SK-N-SH (cell line): ENCODE results near the gene FUNDC1. TPM values are rescaled to one million over a fixed set of nuclear protein-coding genes. Genes with fewer than 3 reads are reported as not detected.

Experiments used
- CTCF ChIA-PET: fragments of 300-600, 350-600 bp; formaldehyde crosslinking; extraction: SDS; loops from one replicate; lab custom pipeline; 2021; lab: Yijun Ruan, JAX
- POLR2A ChIA-PET: fragments of 350-600 bp; sonication (Branson Sonifier 250); formaldehyde crosslinking; extraction: SDS; loops from one replicate; lab custom pipeline; 2020; ENCODE audit warnings: antibody characterized with exemption, inconsistent platforms; lab: Yijun Ruan, JAX
- DNase-seq: peaks from one replicate; pipeline ENCODE4 v3.0.0; 2012
- H2AFZ ChIP-seq: fragments of 200-600 bp; sonication (generic); 2 replicates; pipeline ENCODE4 v1.8.1; 2016; ENCODE audit warnings: antibody characterized with exemption, mild to moderate bottlenecking, low read depth
- H3F3A ChIP-seq: fragments of 200-600 bp; sonication (generic); replicated peaks from 2 replicates; pipeline ENCODE3; 2016; ENCODE audit warnings: antibody characterized with exemption, mild to moderate bottlenecking; ENCODE audit not compliant: insufficient read depth
- H3K27ac ChIP-seq, 2 experiments: fragments of 200-500 bp in 1 of 2; fragments of 200-600 bp in 1 of 2; sonication (Bioruptor generic) in 1 of 2; sonication (generic), shearing (Covaris generic) in 1 of 2; 2 replicates each; pipeline versions ENCODE4 v1.5.1 to v1.6.1; 2014 to 2016; ENCODE audit warnings: low read depth in 2 of 2, inconsistent platforms in 1 of 2, low read length in 1 of 2, mild to moderate bottlenecking in 1 of 2, mixed read lengths in 1 of 2
- H3K27me3 ChIP-seq: fragments of 200-600 bp; sonication (generic), shearing (Covaris generic); 2 replicates; pipeline ENCODE4 v1.6.1; 2016; ENCODE audit warnings: mixed run types; ENCODE audit not compliant: insufficient read depth
- H3K36me3 ChIP-seq, 2 experiments: fragments of 200-500 bp in 1 of 2; fragments of 200-600 bp in 1 of 2; sonication (Bioruptor generic) in 1 of 2; sonication (generic) in 1 of 2; replicated peaks in 1 of 2; 2 replicates each; pipeline versions ENCODE3 to v1.5.1; 2014 to 2016; ENCODE audit warnings: low read length in 1 of 2, mild to moderate bottlenecking in 1 of 2; ENCODE audit not compliant: insufficient read depth in 2 of 2, control insufficient read depth in 1 of 2
- H3K4me1 ChIP-seq, 2 experiments: fragments of 200-500 bp in 1 of 2; fragments of 200-600 bp in 1 of 2; sonication (Bioruptor generic) in 1 of 2; sonication (generic), shearing (Covaris generic) in 1 of 2; 2 replicates each; pipeline versions ENCODE4 v1.5.1 to v1.6.1; 2014 to 2016; ENCODE audit warnings: low read depth in 1 of 2, low read length in 1 of 2, mixed run types in 1 of 2; ENCODE audit not compliant: insufficient read depth in 2 of 2, control insufficient read depth in 1 of 2
- H3K4me2 ChIP-seq: fragments of 200-600 bp; sonication (generic), shearing (Covaris generic); 2 replicates; pipeline ENCODE4 v1.6.1; 2017; ENCODE audit warnings: mixed run types
- H3K4me3 ChIP-seq, 2 experiments: fragments of 200-500 bp in 1 of 2; fragments of 200-600 bp in 1 of 2; sonication (Bioruptor generic) in 1 of 2; sonication (generic), shearing (Covaris generic) in 1 of 2; 2 replicates each; pipeline versions ENCODE4 v1.5.1 to v1.8.1; 2014 to 2016; ENCODE audit warnings: low read depth in 2 of 2, inconsistent platforms in 1 of 2, low read length in 1 of 2, mild to moderate bottlenecking in 1 of 2, mixed read lengths in 1 of 2, moderate library complexity in 1 of 2
- H3K79me2 ChIP-seq: fragments of 200-600 bp; sonication (generic); 2 replicates; pipeline ENCODE4 v1.8.1; 2017; ENCODE audit warnings: mild to moderate bottlenecking; ENCODE audit not compliant: insufficient read depth
- H3K9ac ChIP-seq: fragments of 200-600 bp; sonication (generic); 2 replicates; pipeline ENCODE4 v1.6.1; 2017; ENCODE audit warnings: mixed run types
- H3K9me2 ChIP-seq: fragments of 200-600 bp; sonication (generic); 2 replicates; pipeline ENCODE4 v1.6.1; 2017; ENCODE audit warnings: mixed run types
- H3K9me3 ChIP-seq: fragments of 200-600 bp; sonication (generic); 2 replicates; pipeline ENCODE4 v1.6.1; 2017; ENCODE audit warnings: mixed run types, mild to moderate bottlenecking, moderate library complexity
- H4K20me1 ChIP-seq: fragments of 200-600 bp; sonication (generic); 2 replicates; pipeline ENCODE4 v1.6.1; 2017; ENCODE audit warnings: mild to moderate bottlenecking, mixed run types; ENCODE audit not compliant: insufficient read depth
- CTCF ChIP-seq: fragments of 200-600 bp; sonication (generic); IDR thresholded peaks from 2 replicates; pipeline ENCODE4 v1.6.1; 2017; ENCODE audit warnings: antibody characterized with exemption, mild to moderate bottlenecking, moderate library complexity
- FOXJ3 ChIP-seq: sonication (generic); formaldehyde crosslinking; IDR thresholded peaks from 2 replicates; pipeline ENCODE4 v1.5.1; 2020; ENCODE audit warnings: mild to moderate bottlenecking, missing genetic modification reagents
- GATA2 ChIP-seq: sonication (generic); formaldehyde crosslinking; IDR thresholded peaks from 2 replicates; pipeline ENCODE4 v1.5.0; 2020; ENCODE audit warnings: mild to moderate bottlenecking, missing genetic modification reagents
- MXI1 ChIP-seq: IDR thresholded peaks from 2 replicates; pipeline ENCODE4 v1.6.1; 2012; ENCODE audit warnings: mild to moderate bottlenecking, low read depth, low read length, improper control_type of control experiment
- RAD21 ChIP-seq: IDR thresholded peaks from 2 replicates; pipeline ENCODE4 v1.6.1; 2012; ENCODE audit warnings: mild to moderate bottlenecking, low read length
- RCOR1 ChIP-seq: fragments of 150-350 bp; IDR thresholded peaks from 2 replicates; pipeline ENCODE4 v1.6.1; 2017; ENCODE audit warnings: antibody characterized with exemption, low read length
- REST ChIP-seq: IDR thresholded peaks from 2 replicates; pipeline ENCODE4 v1.6.1; 2012; ENCODE audit warnings: mild to moderate bottlenecking, low read depth, low read length, moderate library complexity
- RXRA ChIP-seq: IDR thresholded peaks from 2 replicates; pipeline ENCODE4 v1.4.0; 2012; ENCODE audit warnings: low read depth, mild to moderate bottlenecking, borderline replicate concordance
- SIN3A ChIP-seq: IDR thresholded peaks from 2 replicates; pipeline ENCODE4 v1.6.1; 2012; ENCODE audit warnings: low read depth, mild to moderate bottlenecking, low read length, moderate library complexity, borderline replicate concordance
- TCF12 ChIP-seq: IDR thresholded peaks from 2 replicates; pipeline ENCODE4 v1.4.0; 2012
- TEAD4 ChIP-seq: IDR thresholded peaks from 2 replicates; pipeline ENCODE4 v1.4.0; 2012; ENCODE audit warnings: mild to moderate bottlenecking, borderline replicate concordance; ENCODE audit not compliant: insufficient read depth
- USF2 ChIP-seq: fragments of 150-350 bp; IDR thresholded peaks from 2 replicates; pipeline ENCODE4 v1.6.1; 2017; ENCODE audit warnings: antibody characterized with exemption, low read length, low read depth, borderline replicate concordance
- YY1 ChIP-seq: IDR thresholded peaks from 2 replicates; pipeline ENCODE4 v1.4.0; 2012; ENCODE audit warnings: low read depth, mild to moderate bottlenecking
- WGBS: methylation state at CpG from one replicate; pipeline ENCODE4 v1.1.6; 2017; ENCODE audit warnings: low lambda C conversion rate; 5-methylcytosine and 5-hydroxymethylcytosine counted together
- polyA plus RNA-seq, 3 experiments: library from polyadenylated mRNA; depleted of rRNA; stranded (reverse); fragments of >200 nt; gene quantifications; 2 replicates each; pipeline ENCODE4 v1.2.3, GENCODE V29; 2012
- TF ChIP-seq, protein P1 (sequence below): IDR thresholded peaks from 2 replicates; pipeline ENCODE4 v1.4.0; 2012; ENCODE audit warnings: low read depth, borderline replicate concordance

The FUNDC1 gene
- polyA plus RNA-seq, 1 of the 3 experiments (the other 2 are of a cell fraction) = 23.5 TPM

DNA sequence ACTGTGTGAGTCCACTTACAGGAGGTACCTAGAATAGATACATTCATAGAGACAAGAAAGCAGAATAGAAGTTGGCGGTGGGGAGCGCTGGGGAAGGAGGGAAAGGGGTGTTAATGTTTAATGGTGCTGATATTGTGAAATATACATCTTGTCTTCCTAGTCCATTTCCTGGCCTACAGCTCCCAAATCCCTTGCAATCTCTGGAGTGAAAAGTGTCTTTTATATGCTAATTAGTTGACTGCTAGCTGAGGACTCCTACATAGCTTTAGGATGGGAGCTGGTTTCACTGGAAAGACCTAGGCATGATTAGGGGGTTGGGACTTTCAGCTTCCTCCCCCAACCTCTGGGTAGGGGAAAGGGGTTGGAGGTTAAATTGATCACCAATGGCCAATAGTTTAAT, 36.0 kb downstream of the FUNDC1 start:
- POLR2A ChIA-PET = no interaction called here

More for the DNA sequence above, 36.0 kb downstream of the FUNDC1 start:
- Histone ChIP-seq H3K4me2 (no peak overlapping the region), H3K79me2 (no peaks in the 10 kb centered on the region), H4K20me1 (no peaks in the 10 kb centered on the region), H3K9me3 (no peaks in the 10 kb centered on the region), H3K4me3 (no peak overlapping the region), H3K4me1 (no peaks in the 10 kb centered on the region), H2AFZ (no peak overlapping the region), H3K9me2 (no peaks in the 10 kb centered on the region), H3F3A (no peaks in the 10 kb centered on the region), H3K27ac (no peak overlapping the region), H3K9ac (no peak overlapping the region), H3K36me3 (no peaks in the 10 kb centered on the region), H3K27me3 (peaks cover 13% of the 10 kb centered on the region; the same call in 1 of the 2 replicates)
- WGBS = 85% methylated on average over 2 of the region's 2 CpGs
- CTCF ChIA-PET = interaction anchor here (0.7 to 0.9 kb wide), 2 partner anchors 16 to 17 kb away, joined by 3 read pairs; no protein-coding TSS in a partner anchor
- no peak for TF ChIP-seq GATA2
- TF ChIP-seq YY1 = no peak
- TF ChIP-seq USF2 = no peak
- no peak for TF ChIP-seq MXI1
- TF ChIP-seq CTCF = no peak
- TF ChIP-seq, protein P1, sequence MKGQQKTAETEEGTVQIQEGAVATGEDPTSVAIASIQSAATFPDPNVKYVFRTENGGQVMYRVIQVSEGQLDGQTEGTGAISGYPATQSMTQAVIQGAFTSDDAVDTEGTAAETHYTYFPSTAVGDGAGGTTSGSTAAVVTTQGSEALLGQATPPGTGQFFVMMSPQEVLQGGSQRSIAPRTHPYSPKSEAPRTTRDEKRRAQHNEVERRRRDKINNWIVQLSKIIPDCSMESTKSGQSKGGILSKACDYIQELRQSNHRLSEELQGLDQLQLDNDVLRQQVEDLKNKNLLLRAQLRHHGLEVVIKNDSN = no peak
- no peak for TF ChIP-seq RCOR1
- no peak for TF ChIP-seq FOXJ3
- TF ChIP-seq RXRA = no peak
- no peak for TF ChIP-seq SIN3A
- TF ChIP-seq RAD21 = no peak
- no peak for TF ChIP-seq TEAD4
- TF ChIP-seq TCF12 = no peak
- no peak for TF ChIP-seq REST
- no peak for DNase-seq
